CD4-positive, alpha-beta memory T cell (primary cell): ENCODE data around the gene CHD5. TPM values are rescaled to one million over a fixed set of nuclear protein-coding genes. Genes with fewer than 3 reads are reported as not detected.

ENCODE experiments used
- CTCF ChIA-PET: fragments of 350-600 bp; sonication (Branson Sonifier 250); formaldehyde crosslinking; loops from one replicate; lab custom pipeline; 2021; ENCODE audit warnings: inconsistent platforms; ENCODE audit not compliant: partially characterized antibody; lab: Charles Lee
- POLR2A ChIA-PET: fragments of 350-600 bp; sonication (Branson Sonifier 250); formaldehyde crosslinking; loops from one replicate; lab custom pipeline; 2021; ENCODE audit not compliant: partially characterized antibody; lab: Charles Lee
- DNase-seq, 5 donors: peaks; one replicate each; pipeline versions ENCODE4 v3.0.0 to v3.0.0-alpha.2; 2020 to 2022; ENCODE audit warnings: mixed read lengths in 1 of 5
- H3K27ac ChIP-seq: one replicate; pipeline ENCODE4 v1.7.0; 2013; ENCODE audit warnings: low read depth, low read length
- H3K27me3 ChIP-seq: 2 replicates; pipeline ENCODE4 v1.7.0; 2013; ENCODE audit warnings: mild to moderate bottlenecking, low read length, moderate library complexity; ENCODE audit not compliant: insufficient read depth
- H3K36me3 ChIP-seq: 2 replicates; pipeline ENCODE4 v1.7.0; 2013; ENCODE audit warnings: mild to moderate bottlenecking, low read length, moderate library complexity; ENCODE audit not compliant: insufficient read depth
- H3K4me1 ChIP-seq: 2 replicates; pipeline ENCODE4 v1.7.0; 2013; ENCODE audit warnings: mild to moderate bottlenecking, low read length, moderate library complexity; ENCODE audit not compliant: insufficient read depth
- H3K4me3 ChIP-seq, 2 donors: one replicate each; pipeline ENCODE4 v1.7.0; 2013; ENCODE audit warnings: low read length in 2 of 2, mild to moderate bottlenecking in 1 of 2
- H3K9me3 ChIP-seq, 2 donors: one replicate each; pipeline ENCODE4 v1.7.0; 2013; ENCODE audit warnings: low read length in 2 of 2, control low read depth in 1 of 2; ENCODE audit not compliant: control insufficient read depth in 1 of 2
- H3K27ac Mint-ChIP-seq, 7 donors: one replicate each; pipeline ENCODE4 v1.8.0; 2020 to 2021; ENCODE audit warnings: mixed read lengths in 7 of 7, mild to moderate bottlenecking in 6 of 7, inconsistent platforms in 3 of 7, moderate library complexity in 3 of 7
- H3K27me3 Mint-ChIP-seq, 2 donors: one replicate each; pipeline ENCODE4 v1.8.0; 2020 to 2021; ENCODE audit warnings: mixed read lengths in 2 of 2
- H3K36me3 Mint-ChIP-seq, 2 donors: one replicate each; pipeline ENCODE4 v1.8.0; 2020 to 2021; ENCODE audit warnings: mixed read lengths in 2 of 2, inconsistent platforms in 1 of 2, mild to moderate bottlenecking in 1 of 2
- H3K4me1 Mint-ChIP-seq, 4 donors: one replicate each; pipeline ENCODE4 v1.8.0; 2020 to 2021; ENCODE audit warnings: mixed read lengths in 4 of 4, mild to moderate bottlenecking in 1 of 4
- H3K4me3 Mint-ChIP-seq, 8 donors: one replicate each; pipeline ENCODE4 v1.8.0; 2020 to 2021; ENCODE audit warnings: mixed read lengths in 8 of 8, mild to moderate bottlenecking in 7 of 8, moderate library complexity in 6 of 8, inconsistent platforms in 3 of 8
- H3K9me3 Mint-ChIP-seq, 8 donors: one replicate each; pipeline ENCODE4 v1.8.0; 2020 to 2021; ENCODE audit warnings: mixed read lengths in 8 of 8, mild to moderate bottlenecking in 5 of 8, inconsistent platforms in 3 of 8, moderate library complexity in 1 of 8
- intact Hi-C: fragments of 100-400 bp; cut with micrococcal nuclease; formaldehyde crosslinking; loops from one replicate; pipeline ENCODE4 v1.15.1; 2023
- polyA plus RNA-seq, 2 donors: library from polyadenylated mRNA; unstranded; fragments of 300-500 nt; fragmentation: Illumina TruSeq; gene quantifications; one replicate each; pipeline ENCODE4 v1.2.3, GENCODE V29; 2021
- total RNA-seq, 2 experiments: library from RNA; stranded (reverse); gene quantifications; one replicate each; pipeline ENCODE4 v1.2.3, GENCODE V29; 2021

CHD5 gene
- total and polyA plus RNA-seq, 4 experiments from 2014 or later = 0.06 to 0.17 TPM; not detected in 2

DNA sequence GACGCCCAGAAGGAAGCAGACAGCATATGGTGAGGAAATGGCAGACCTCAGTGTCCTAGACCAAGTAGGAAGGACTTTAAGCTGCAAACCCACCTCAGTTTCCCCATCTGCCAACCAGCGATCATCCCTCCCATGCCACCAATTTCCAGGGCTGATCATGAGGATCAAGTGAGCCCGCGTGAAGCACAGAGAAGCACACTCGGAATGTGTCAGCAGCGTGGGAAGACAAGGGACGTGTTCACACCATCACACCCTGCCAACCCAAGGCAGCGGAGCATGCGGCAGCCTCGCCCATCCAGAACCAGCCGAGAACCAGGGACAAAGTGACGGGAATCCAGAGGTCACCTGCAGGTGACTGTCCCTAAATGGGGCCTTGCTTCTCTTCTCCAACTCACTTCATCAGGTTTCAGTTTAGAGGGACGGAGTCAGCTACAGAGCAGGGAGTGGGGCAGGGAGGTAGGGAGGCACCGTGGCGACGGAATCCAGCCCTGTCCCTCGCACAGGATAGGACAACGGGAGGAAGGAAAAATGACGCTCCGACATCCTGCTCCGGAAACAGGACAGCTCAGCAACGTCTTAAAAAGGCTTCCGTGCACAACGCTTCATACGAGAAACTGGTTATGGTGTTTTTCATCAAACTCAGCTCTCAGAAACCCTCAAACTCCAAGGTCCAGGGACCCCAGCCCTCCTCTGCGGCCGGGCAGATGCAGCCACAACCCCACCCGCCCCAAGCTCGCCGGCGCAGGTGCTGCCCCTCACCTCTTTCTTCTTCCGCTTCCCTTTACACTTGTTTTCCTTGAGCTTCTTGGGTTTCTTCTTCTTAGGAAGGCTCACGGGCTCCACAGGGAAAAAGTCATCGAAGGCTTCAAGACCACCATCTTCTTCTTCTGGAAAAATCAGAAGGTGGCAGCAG lies 12.5 kb downstream of the CHD5 start:
- POLR2A ChIA-PET = no interaction called here
- Histone ChIP-seq H3K4me1 (no peaks in the 10 kb centered on the region), H3K4me3 (no peak overlapping the region), H3K36me3 (no peaks in the 10 kb centered on the region), H3K9me3 (no peaks in the 10 kb centered on the region), H3K27ac (no peak overlapping the region), H3K27me3 (no peaks in the 10 kb centered on the region)
- H3K4me3 Mint-ChIP-seq = no peak overlapping the region
- no peaks in the 10 kb centered on the region for H3K4me1 Mint-ChIP-seq
- H3K9me3 Mint-ChIP-seq = no peaks in the 10 kb centered on the region
- intact Hi-C loops = no loop called here
- H3K27ac Mint-ChIP-seq = no peak overlapping the region
- CTCF ChIA-PET = no interaction called here
- no peaks in the 10 kb centered on the region for H3K36me3 Mint-ChIP-seq
- H3K27me3 Mint-ChIP-seq = peaks cover 3 to 26% of the 10 kb centered on the region in 2 donors
- no peak for DNase-seq

DNA sequence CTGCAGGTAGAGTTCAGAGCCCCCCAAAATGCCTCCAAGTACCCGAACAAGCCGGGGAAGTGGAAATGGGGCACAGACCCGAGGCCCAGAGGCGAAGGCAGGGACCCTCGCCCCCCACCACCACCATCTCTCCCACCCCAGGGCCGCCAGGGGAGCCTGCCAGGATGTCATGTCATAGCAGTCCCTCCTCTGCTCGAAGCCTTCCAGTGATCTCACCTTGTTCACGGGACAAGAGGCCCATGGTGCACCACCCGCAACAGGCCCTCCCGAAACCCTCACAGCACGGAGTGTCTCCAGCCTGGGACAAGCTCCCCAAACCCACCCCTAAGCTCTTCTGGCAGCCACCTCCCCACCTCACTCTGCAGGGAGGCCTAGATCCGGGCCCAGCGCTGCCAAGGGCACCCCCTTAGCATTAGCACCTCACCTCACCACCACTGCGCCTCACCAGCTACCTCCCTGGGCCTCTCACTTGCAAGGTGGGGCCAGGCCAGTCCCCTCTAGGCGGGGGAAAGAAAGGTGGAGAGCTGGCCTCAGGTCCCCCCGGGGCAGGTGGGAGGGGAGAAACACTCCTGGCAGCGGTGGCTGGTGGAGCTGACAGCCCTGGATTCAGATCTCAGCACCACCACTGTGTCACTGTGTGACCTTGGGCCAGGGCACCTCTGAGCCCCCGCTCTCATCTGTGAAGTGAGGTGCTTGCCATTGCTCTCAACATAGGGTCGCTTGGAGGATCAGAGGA lies 13.3 kb downstream of the CHD5 start:
- Histone ChIP-seq H3K4me1 (no peaks in the 10 kb centered on the region), H3K36me3 (no peaks in the 10 kb centered on the region), H3K27me3 (no peaks in the 10 kb centered on the region), H3K4me3 (no peak overlapping the region), H3K27ac (no peak overlapping the region), H3K9me3 (no peaks in the 10 kb centered on the region)
- DNase-seq = no peak
- intact Hi-C loops = no loop called here
- H3K27me3 Mint-ChIP-seq = peaks cover 3 to 26% of the 10 kb centered on the region in 2 donors
- no peaks in the 10 kb centered on the region for H3K9me3 Mint-ChIP-seq
- H3K36me3 Mint-ChIP-seq = no peaks in the 10 kb centered on the region
- H3K4me1 Mint-ChIP-seq = no peaks in the 10 kb centered on the region
- ChIA-PET POLR2A (no interaction called here), CTCF (interaction anchor here (0.5 kb wide), 1 partner anchor 24 kb away, joined by 3 read pairs; no protein-coding TSS in a partner anchor)
- H3K27ac Mint-ChIP-seq = no peak overlapping the region
- no peak overlapping the region for H3K4me3 Mint-ChIP-seq

GRCh38 chr1:6166221-6166620 lies 13.9 kb downstream of the CHD5 start:
- Mint-ChIP-seq H3K27me3 (peaks cover 3 to 20% of the 10 kb centered on the region in 2 donors), H3K4me3 (no peak overlapping the region), H3K9me3 (no peaks in the 10 kb centered on the region), H3K4me1 (no peaks in the 10 kb centered on the region), H3K36me3 (no peaks in the 10 kb centered on the region), H3K27ac (no peak overlapping the region)
- intact Hi-C loops = no loop called here
- ChIA-PET CTCF (no interaction called here), POLR2A (no interaction called here)
- Histone ChIP-seq H3K4me1 (no peaks in the 10 kb centered on the region), H3K9me3 (no peaks in the 10 kb centered on the region), H3K36me3 (no peaks in the 10 kb centered on the region), H3K27ac (no peak overlapping the region), H3K27me3 (no peaks in the 10 kb centered on the region), H3K4me3 (no peak overlapping the region)
- no peak for DNase-seq

DNA sequence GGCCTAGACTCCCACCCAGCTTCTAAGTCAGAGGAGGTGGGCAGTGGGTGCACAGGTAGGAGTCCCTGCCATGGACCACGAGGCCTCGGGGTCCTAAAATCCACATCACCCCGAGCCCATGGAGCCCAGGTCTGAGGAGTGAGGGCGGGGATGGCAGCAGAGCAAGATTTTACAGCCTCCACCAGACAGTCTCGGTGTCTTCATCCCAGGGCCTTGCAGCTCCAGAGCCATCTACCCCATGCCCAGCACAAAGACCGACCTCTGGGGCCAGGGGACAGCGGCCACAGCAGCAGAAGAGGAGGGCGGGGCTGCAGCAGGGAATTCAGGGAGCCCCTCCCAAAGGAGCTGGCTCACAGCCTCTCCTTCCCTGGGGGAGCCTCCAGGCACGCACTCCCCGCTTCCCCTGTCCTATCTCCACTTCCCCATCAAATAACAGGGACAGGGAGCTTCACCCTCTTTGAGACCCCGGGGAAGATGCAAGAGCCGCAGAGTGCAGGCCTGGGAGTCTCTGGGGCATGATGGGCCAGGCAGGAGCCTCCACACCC lies 14.6 kb downstream of the CHD5 start:
- Histone ChIP-seq H3K27ac (no peak overlapping the region), H3K27me3 (no peaks in the 10 kb centered on the region), H3K4me1 (no peaks in the 10 kb centered on the region), H3K4me3 (no peak overlapping the region), H3K9me3 (no peaks in the 10 kb centered on the region), H3K36me3 (no peaks in the 10 kb centered on the region)
- H3K4me1 Mint-ChIP-seq = no peaks in the 10 kb centered on the region
- no peaks in the 10 kb centered on the region for H3K9me3 Mint-ChIP-seq
- DNase-seq = no peak
- no peak overlapping the region for H3K4me3 Mint-ChIP-seq
- intact Hi-C loops = no loop called here
- CTCF ChIA-PET = no interaction called here
- H3K27me3 Mint-ChIP-seq = peaks cover 3 to 24% of the 10 kb centered on the region in 2 donors
- H3K27ac Mint-ChIP-seq = no peak overlapping the region
- POLR2A ChIA-PET = no interaction called here
- no peaks in the 10 kb centered on the region for H3K36me3 Mint-ChIP-seq

DNA sequence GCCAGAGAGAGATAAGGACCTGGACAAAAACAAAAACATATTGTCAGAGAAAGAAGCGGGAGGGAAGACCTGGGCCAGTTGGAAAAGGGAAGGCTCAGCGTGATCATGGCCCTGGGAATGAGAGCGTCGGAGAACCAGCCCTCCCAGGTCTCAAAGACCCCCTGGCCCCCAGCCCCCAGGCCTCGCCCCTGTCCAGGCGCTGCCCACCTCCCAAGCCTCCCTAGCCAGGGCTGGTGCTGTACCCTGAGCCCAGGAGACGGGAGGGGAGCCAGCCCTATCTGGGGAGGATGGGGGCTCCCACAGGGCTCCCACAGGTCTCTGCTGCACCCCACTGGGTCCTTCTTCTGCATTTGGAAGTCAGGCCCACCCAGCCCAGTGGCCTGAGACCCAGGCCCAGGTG lies 15.1 kb downstream of the CHD5 start:
- intact Hi-C loops = no loop called here
- no peak for DNase-seq
- ChIA-PET CTCF (no interaction called here), POLR2A (no interaction called here)
- Mint-ChIP-seq H3K27me3 (peaks cover 3 to 24% of the 10 kb centered on the region in 2 donors), H3K36me3 (no peaks in the 10 kb centered on the region), H3K9me3 (no peaks in the 10 kb centered on the region), H3K4me1 (no peaks in the 10 kb centered on the region), H3K4me3 (no peak overlapping the region), H3K27ac (no peak overlapping the region)
- Histone ChIP-seq H3K27me3 (no peaks in the 10 kb centered on the region), H3K36me3 (no peaks in the 10 kb centered on the region), H3K4me3 (no peak overlapping the region), H3K4me1 (no peaks in the 10 kb centered on the region), H3K9me3 (no peaks in the 10 kb centered on the region), H3K27ac (no peak overlapping the region)

- Mint-ChIP-seq H3K9me3 (no peaks in the 10 kb centered on the region), H3K27ac (no peak overlapping the region), H3K4me1 (no peaks in the 10 kb centered on the region), H3K27me3 (peaks cover 5 to 25% of the 10 kb centered on the region in 2 donors), H3K4me3 (no peak overlapping the region), H3K36me3 (no peaks in the 10 kb centered on the region)
- Histone ChIP-seq H3K9me3 (no peaks in the 10 kb centered on the region), H3K36me3 (no peaks in the 10 kb centered on the region), H3K27me3 (no peaks in the 10 kb centered on the region), H3K4me1 (no peaks in the 10 kb centered on the region), H3K4me3 (no peak overlapping the region), H3K27ac (no peak overlapping the region)
- ChIA-PET CTCF (no interaction called here), POLR2A (no interaction called here)
- no peak for DNase-seq
- intact Hi-C loops = no loop called here
Observed at GRCh38 chr1:6163973-6164617, 16.0 kb downstream of the CHD5 start.
